ENCODE results near the gene PID1. TPM values are rescaled to one million over a fixed set of nuclear protein-coding genes. Genes with fewer than 3 reads are reported as not detected.

The PID1 gene
- total and polyA plus RNA-seq, 7 donors = 19.7 to 83.6 (median 67.3) TPM

GRCh38 chr2:229089776-229090175 lies 181.3 kb downstream of the PID1 start:
- intact Hi-C loops (cut with DNase I) = no loop called here
- 15 to 43% methylated on average over 3 of the region's 3 CpGs for WGBS, 2 donors
- Histone ChIP-seq H3K9me3 (no peaks in the 10 kb centered on the region), H3K4me3 (no peak overlapping the region), H3K36me3 (no peaks in the 10 kb centered on the region), H3K27me3 (no peaks in the 10 kb centered on the region), H3K27ac (no peak overlapping the region), H3K4me1 (peaks cover 0 to 20% (median 0%) of the 10 kb centered on the region in 4 donors)
- TF ChIP-seq POLR2A (IDR thresholded peaks at IDR 0.05) (no peak), CTCF (IDR thresholded peaks at IDR 0.05) (no peak), EP300 (IDR thresholded peaks at IDR 0.05) (no peak), POLR2AphosphoS5 (IDR thresholded peaks at IDR 0.05) (no peak)
- DNase-seq = no peak

- Histone ChIP-seq H3K27ac (no peak overlapping the region), H3K36me3 (no peaks in the 10 kb centered on the region), H3K4me3 (no peak overlapping the region), H3K9me3 (no peaks in the 10 kb centered on the region), H3K27me3 (no peaks in the 10 kb centered on the region), H3K4me1 (peaks cover 0 to 20% (median 0%) of the 10 kb centered on the region in 4 donors)
- intact Hi-C loops (cut with DNase I) = no loop called here
- no peak for DNase-seq
- 59 to 80% methylated on average over 7 of the region's 7 CpGs for WGBS, 2 donors
- TF ChIP-seq POLR2AphosphoS5 (IDR thresholded peaks at IDR 0.05) (no peak), EP300 (IDR thresholded peaks at IDR 0.05) (no peak), CTCF (IDR thresholded peaks at IDR 0.05) (no peak), POLR2A (IDR thresholded peaks at IDR 0.05) (no peak)
These were observed 182.0 kb downstream of the PID1 start for GRCh38 chr2:229088966-229089700.

GRCh38 chr2:229088517-229088913 lies 182.6 kb downstream of the PID1 start:
- Histone ChIP-seq H3K36me3 (no peaks in the 10 kb centered on the region), H3K27me3 (no peaks in the 10 kb centered on the region), H3K27ac (no peak overlapping the region), H3K4me1 (peaks cover 0 to 20% (median 0%) of the 10 kb centered on the region in 4 donors), H3K4me3 (no peak overlapping the region), H3K9me3 (no peaks in the 10 kb centered on the region)
- intact Hi-C loops (cut with DNase I) = no loop called here
- TF ChIP-seq EP300 (IDR thresholded peaks at IDR 0.05) (no peak), POLR2AphosphoS5 (IDR thresholded peaks at IDR 0.05) (no peak)
- no peak for DNase-seq
- WGBS, 2 donors = 88 to 89% methylated on average over 2 of the region's 2 CpGs

- peaks cover 0 to 20% (median 0%) of the 10 kb centered on the region in 4 donors for H3K4me1 ChIP-seq
- H3K9me3 ChIP-seq = no peaks in the 10 kb centered on the region
- TF ChIP-seq EP300 (IDR thresholded peaks at IDR 0.05) (no peak), POLR2A (IDR thresholded peaks at IDR 0.05) (no peak), CTCF (IDR thresholded peaks at IDR 0.05) (no peak), POLR2AphosphoS5 (IDR thresholded peaks at IDR 0.05) (no peak)
- intact Hi-C loops (cut with DNase I) = no loop called here
- DNase-seq = no peak
- no peak overlapping the region for H3K27ac ChIP-seq
- no peaks in the 10 kb centered on the region for H3K27me3 ChIP-seq
- no peak overlapping the region for H3K4me3 ChIP-seq
- no peaks in the 10 kb centered on the region for H3K36me3 ChIP-seq
- WGBS, 2 donors = 76 to 83% methylated on average over 6 of the region's 6 CpGs
These were observed 183.1 kb downstream of the PID1 start for GRCh38 chr2:229087843-229088516.

GRCh38 chr2:229087267-229087666 lies 183.8 kb downstream of the PID1 start:
- Histone ChIP-seq H3K27ac (no peak overlapping the region), H3K27me3 (no peaks in the 10 kb centered on the region), H3K4me3 (no peak overlapping the region), H3K36me3 (no peaks in the 10 kb centered on the region), H3K4me1 (peaks cover 0 to 20% (median 0%) of the 10 kb centered on the region in 4 donors), H3K9me3 (no peaks in the 10 kb centered on the region)
- no peak for TF ChIP-seq POLR2AphosphoS5 (IDR thresholded peaks at IDR 0.05)
- TF ChIP-seq EP300 (IDR thresholded peaks at IDR 0.05) = no peak
- no peak for TF ChIP-seq CTCF (IDR thresholded peaks at IDR 0.05)
- TF ChIP-seq POLR2A (IDR thresholded peaks at IDR 0.05) = no peak
- no peak for DNase-seq
- WGBS, 2 donors = 28 to 70% methylated on average over 3 of the region's 3 CpGs
- intact Hi-C loops (cut with DNase I) = no loop called here

Data from sigmoid colon (tissue), 7 donors.